Lower leg skin (tissue), 4 donors: Measurements from ENCODE around the gene DHCR7. TPM values are rescaled to one million over a fixed set of nuclear protein-coding genes. Genes with fewer than 3 reads are reported as not detected.

Experiments used
- DNase-seq, 2 donors: peaks; one replicate each; pipeline ENCODE4 v3.0.0-alpha.2; 2019; ENCODE audit warnings: low spot score in 2 of 2
- H3K4me3 ChIP-seq: fragments of 200-600 bp; sonication (generic); 2 replicates; pipeline ENCODE4 v1.5.1; 2017; ENCODE audit warnings: mild to moderate bottlenecking, low read depth; ENCODE audit not compliant: poor library complexity, severe bottlenecking
- CTCF ChIP-seq, 3 donors: fragments of 450-650 bp; IDR thresholded peaks; one replicate each; pipeline ENCODE4 v1.5.1; 2016; ENCODE audit warnings: antibody characterized with exemption in 3 of 3, mild to moderate bottlenecking in 3 of 3, moderate library complexity in 2 of 3
- POLR2A ChIP-seq, 2 donors: fragments of 450-650 bp; IDR thresholded peaks; one replicate each; pipeline ENCODE4 v1.6.1; 2016 to 2017; ENCODE audit warnings: antibody characterized with exemption in 2 of 2, mild to moderate bottlenecking in 1 of 2, moderate library complexity in 1 of 2
- WGBS, 2 donors: methylation state at CpG; one replicate each; pipeline ENCODE4 v1.1.5; 2018; 5-methylcytosine and 5-hydroxymethylcytosine counted together
- intact Hi-C: fragments of 100-400 bp; cut with DNase I; formaldehyde crosslinking; loops from one replicate; pipeline ENCODE4 v1.15.0; 2023; ENCODE audit warnings: low total_unique reads
- microRNA-seq, 2 donors: library from miRNA; unstranded; fragments of <30 nt; microRNA quantifications; one replicate each; pipeline ENCODE4, GENCODE V29; 2016; ENCODE audit warnings: borderline replicate concordance in 2 of 2, borderline number of aligned reads in 1 of 2
- total RNA-seq, 4 donors: library from RNA; depleted of rRNA; stranded (reverse); fragments of >200 nt; gene quantifications; one replicate each; pipeline ENCODE4 v1.1.0, GENCODE V29; 2016

DHCR7 gene
- total RNA-seq, 4 donors from 2014 or later: 45.2 to 142 (median 89.0) TPM

DNA sequence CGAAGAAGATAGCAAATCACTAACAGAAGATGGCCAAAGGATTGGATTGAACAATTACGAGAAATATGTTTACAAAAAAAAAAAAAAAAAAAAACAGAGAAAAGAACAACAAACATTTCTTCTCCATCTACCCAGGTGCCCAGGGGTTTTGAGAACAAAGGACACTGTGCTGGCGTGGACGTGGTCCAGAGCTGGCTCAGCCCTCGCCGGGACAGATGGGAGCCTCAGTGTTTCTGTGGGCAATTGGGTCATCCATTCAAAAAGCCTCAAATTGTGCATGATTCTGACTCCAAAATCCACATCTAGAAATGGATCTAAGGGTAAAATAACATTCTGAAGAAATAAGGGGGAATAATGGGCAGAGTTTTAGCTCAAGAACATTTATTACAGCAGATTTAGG lies 63.1 kb downstream of the DHCR7 start:
- H3K4me3 ChIP-seq: no peak overlapping the region
- no peak for DNase-seq
- intact Hi-C loops: no loop called here
- WGBS, 2 donors: 76 to 86% methylated on average over 6 of the region's 6 CpGs
- TF ChIP-seq POLR2A (IDR thresholded peaks at IDR 0.05): no peak
- TF ChIP-seq CTCF (IDR thresholded peaks at IDR 0.05): no peak

DNA sequence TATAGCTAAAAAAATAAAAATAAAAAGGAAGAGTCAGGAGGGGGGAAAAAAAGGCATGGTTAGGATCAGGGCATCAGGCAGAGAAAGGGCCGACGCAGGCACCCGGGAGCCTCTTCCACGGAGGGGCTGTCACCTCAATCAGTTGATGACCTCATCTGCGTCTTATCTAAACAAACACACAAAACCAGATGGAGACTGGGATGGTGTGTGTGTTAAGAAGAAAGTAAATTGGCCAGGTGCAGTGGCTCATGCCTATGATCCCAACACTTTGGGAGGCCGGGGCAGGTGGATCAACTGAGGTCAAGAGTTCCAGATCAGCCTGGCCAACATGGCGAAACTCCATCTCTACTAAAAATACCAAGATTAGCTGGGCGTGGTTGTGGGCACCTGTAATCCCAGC lies 63.6 kb downstream of the DHCR7 start:
- DNase-seq: no peak
- intact Hi-C loops: loop anchor here (5.0 kb wide), 1 partner anchor 1162 kb away; no protein-coding TSS in a partner anchor
- WGBS, 2 donors: 80 to 90% methylated on average over 8 of the region's 8 CpGs
- no peak overlapping the region for H3K4me3 ChIP-seq
- no peak for TF ChIP-seq CTCF (IDR thresholded peaks at IDR 0.05)
- TF ChIP-seq POLR2A (IDR thresholded peaks at IDR 0.05): no peak

Small RNA genes lying within 50 kb of the gene (microRNA-seq; reads per million reads assigned to microRNA genes)
- 0 reads per million in 2 donors for gene MIR6754

Other genes starting within 250 kb of the DHCR7 start
- 10 to 100 TPM in 2 of 4 donors, 1 to 10 TPM in 2; 1.1 to 16.7 (median 9.0) TPM for gene SHANK2, start 195.8 kb downstream of the DHCR7 start, total RNA-seq
- gene NADSYN1, start 4.8 kb upstream of the DHCR7 start, total RNA-seq: 10 to 100 TPM; 41.2 to 67.2 (median 59.8) TPM
- gene KRTAP5-7, start 78.9 kb upstream of the DHCR7 start, total RNA-seq: 1 to 10 TPM in 1 of 4 donors, not detected in 3; 5.4 TPM
- 10 to 100 TPM in 1 of 4 donors, 1 to 10 TPM in 1, not detected in 2; 1.1 to 12.4 TPM for gene KRTAP5-8, start 89.6 kb upstream of the DHCR7 start, total RNA-seq
- 1 to 10 TPM in 1 of 4 donors, not detected in 3; 1.9 TPM for gene KRTAP5-9, start 100.0 kb upstream of the DHCR7 start, total RNA-seq
- gene KRTAP5-10, start 117.2 kb upstream of the DHCR7 start, total RNA-seq: 1 to 10 TPM in 1 of 4 donors, not detected in 3; 9.0 TPM
- 1 to 10 TPM in 1 of 4 donors, not detected in 3; 9.5 TPM for gene KRTAP5-11, start 134.5 kb upstream of the DHCR7 start, total RNA-seq